Prostate gland (tissue), 2 donors: ENCODE data around the gene CBR1. TPM values are rescaled to one million over a fixed set of nuclear protein-coding genes. Genes with fewer than 3 reads are reported as not detected.

Experiments used
- DNase-seq: peaks from one replicate; pipeline ENCODE4 v3.0.0-alpha.2; 2019; ENCODE audit warnings: low spot score
- H3K27ac ChIP-seq, 2 donors: fragments of 200-600 bp; sonication (generic); 2 replicates each; pipeline ENCODE4 v1.5.1; 2017 to 2019
- H3K27me3 ChIP-seq: fragments of 200-600 bp; sonication (generic); replicated peaks from 2 replicates; pipeline ENCODE4 v1.5.1; 2019; ENCODE audit not compliant: insufficient read depth
- H3K36me3 ChIP-seq, 2 donors: fragments of 200-600 bp; sonication (generic); 1 replicate in 1 of 2; 2 replicates in 1 of 2; pipeline versions ENCODE4 v1.5.1 to v1.8.1; 2017 to 2019
- H3K4me1 ChIP-seq: fragments of 200-600 bp; sonication (generic); replicated peaks from 2 replicates; pipeline ENCODE4 v1.5.1; 2019
- H3K4me3 ChIP-seq, 2 donors: fragments of 200-600 bp; sonication (generic); 2 replicates each; pipeline ENCODE4 v1.5.1; 2017 to 2019
- H3K9me3 ChIP-seq: fragments of 200-600 bp; sonication (generic); 2 replicates; pipeline ENCODE4 v1.5.1; 2017
- POLR2A ChIP-seq: fragments of 450-650 bp; IDR thresholded peaks from one replicate; pipeline ENCODE4 v1.6.1; 2016; ENCODE audit warnings: antibody characterized with exemption, mild to moderate bottlenecking
- POLR2AphosphoS5 ChIP-seq: sonication (generic); formaldehyde crosslinking; IDR thresholded peaks from one replicate; pipeline ENCODE4 v1.6.1; 2017; ENCODE audit warnings: antibody characterized with exemption
- WGBS: methylation state at CpG from one replicate; pipeline ENCODE4 v1.1.5; 2018; 5-methylcytosine and 5-hydroxymethylcytosine counted together
- intact Hi-C: fragments of 100-400 bp; cut with DNase I; formaldehyde crosslinking; loops from one replicate; pipeline ENCODE4 v1.14.2; 2022
- total RNA-seq, 2 donors: library from RNA; depleted of rRNA; stranded (reverse); fragments of >200 nt; gene quantifications; one replicate each; pipeline ENCODE4 v1.1.0, GENCODE V29; 2016
- TF ChIP-seq, protein P1 (sequence below), 4 experiments: fragments of 200-600 bp in 2 of 4; fragments of 450-650 bp in 2 of 4; sonication (generic) in 2 of 4; IDR thresholded peaks; 1 replicate in 3 of 4; 2 replicates in 1 of 4; pipeline ENCODE4 v1.5.1; 2016 to 2019; ENCODE audit warnings: antibody characterized with exemption in 4 of 4, mild to moderate bottlenecking in 2 of 4, moderate library complexity in 2 of 4

The CBR1 gene
- total RNA-seq, result 100 to 1,000 TPM; 200 to 571 TPM

GRCh38 chr21:36069713-36070583 is at the start of gene CBR1:
CBR1 (plus strand) TSS chr21:36070024; CDS start chr21:36070116, 92 bp downstream.
- H3K4me3 ChIP-seq, result peak within 1 kb of the TSS; percentile 64 to 81
- peak within 1 kb of the TSS; percentile 77 for H3K27ac ChIP-seq
- TF ChIP-seq POLR2AphosphoS5, result peak; percentile 91
- peak; percentile 86 for TF ChIP-seq POLR2A
- TF ChIP-seq, protein P1, sequence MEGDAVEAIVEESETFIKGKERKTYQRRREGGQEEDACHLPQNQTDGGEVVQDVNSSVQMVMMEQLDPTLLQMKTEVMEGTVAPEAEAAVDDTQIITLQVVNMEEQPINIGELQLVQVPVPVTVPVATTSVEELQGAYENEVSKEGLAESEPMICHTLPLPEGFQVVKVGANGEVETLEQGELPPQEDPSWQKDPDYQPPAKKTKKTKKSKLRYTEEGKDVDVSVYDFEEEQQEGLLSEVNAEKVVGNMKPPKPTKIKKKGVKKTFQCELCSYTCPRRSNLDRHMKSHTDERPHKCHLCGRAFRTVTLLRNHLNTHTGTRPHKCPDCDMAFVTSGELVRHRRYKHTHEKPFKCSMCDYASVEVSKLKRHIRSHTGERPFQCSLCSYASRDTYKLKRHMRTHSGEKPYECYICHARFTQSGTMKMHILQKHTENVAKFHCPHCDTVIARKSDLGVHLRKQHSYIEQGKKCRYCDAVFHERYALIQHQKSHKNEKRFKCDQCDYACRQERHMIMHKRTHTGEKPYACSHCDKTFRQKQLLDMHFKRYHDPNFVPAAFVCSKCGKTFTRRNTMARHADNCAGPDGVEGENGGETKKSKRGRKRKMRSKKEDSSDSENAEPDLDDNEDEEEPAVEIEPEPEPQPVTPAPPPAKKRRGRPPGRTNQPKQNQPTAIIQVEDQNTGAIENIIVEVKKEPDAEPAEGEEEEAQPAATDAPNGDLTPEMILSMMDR (IDR thresholded peaks at IDR 0.05), result peak in 2 of 4 experiments; percentile 19 to 35
- intact Hi-C loops, result no loop called here
- H3K36me3 ChIP-seq, result no peaks in the 10 kb centered on the region
- H3K4me1 ChIP-seq, result peaks cover 20% of the 10 kb centered on the region
- peak; percentile 88 for DNase-seq
- under 1% methylated on average over 40 of the region's 71 CpGs for WGBS
- H3K27me3 ChIP-seq, result no peaks in the 10 kb centered on the region
- no peaks in the 10 kb centered on the region for H3K9me3 ChIP-seq

DNA sequence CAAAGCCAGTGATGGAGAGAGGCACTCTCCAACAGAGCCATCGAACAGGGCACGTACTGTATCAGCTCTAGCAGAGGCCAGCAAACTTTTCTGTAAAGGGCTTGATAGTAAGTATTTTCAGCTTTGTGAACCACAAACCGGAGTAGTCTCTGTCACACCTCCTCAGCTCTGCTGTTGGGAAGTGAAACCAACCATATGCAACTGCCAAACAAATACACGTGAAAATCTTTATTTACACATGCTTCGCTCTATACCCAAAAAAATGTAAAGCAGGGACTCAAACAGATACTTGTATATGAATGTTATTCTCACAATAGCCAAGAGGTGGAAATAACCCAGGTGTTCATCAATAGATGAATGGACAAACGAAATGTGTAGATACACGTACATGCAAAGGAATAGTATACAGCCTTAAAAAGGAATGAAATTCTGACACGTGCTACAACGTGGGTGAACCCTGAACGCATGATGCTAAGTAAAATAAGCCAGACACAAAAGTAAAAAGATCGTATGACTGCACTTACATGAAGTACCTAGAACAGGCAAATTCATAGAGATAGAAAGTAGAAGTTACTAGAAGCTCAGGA is 48.5 kb upstream of the CBR1 start:
- no peaks in the 10 kb centered on the region for H3K4me1 ChIP-seq
- WGBS, result 92% methylated on average over 11 of the region's 11 CpGs

DNA sequence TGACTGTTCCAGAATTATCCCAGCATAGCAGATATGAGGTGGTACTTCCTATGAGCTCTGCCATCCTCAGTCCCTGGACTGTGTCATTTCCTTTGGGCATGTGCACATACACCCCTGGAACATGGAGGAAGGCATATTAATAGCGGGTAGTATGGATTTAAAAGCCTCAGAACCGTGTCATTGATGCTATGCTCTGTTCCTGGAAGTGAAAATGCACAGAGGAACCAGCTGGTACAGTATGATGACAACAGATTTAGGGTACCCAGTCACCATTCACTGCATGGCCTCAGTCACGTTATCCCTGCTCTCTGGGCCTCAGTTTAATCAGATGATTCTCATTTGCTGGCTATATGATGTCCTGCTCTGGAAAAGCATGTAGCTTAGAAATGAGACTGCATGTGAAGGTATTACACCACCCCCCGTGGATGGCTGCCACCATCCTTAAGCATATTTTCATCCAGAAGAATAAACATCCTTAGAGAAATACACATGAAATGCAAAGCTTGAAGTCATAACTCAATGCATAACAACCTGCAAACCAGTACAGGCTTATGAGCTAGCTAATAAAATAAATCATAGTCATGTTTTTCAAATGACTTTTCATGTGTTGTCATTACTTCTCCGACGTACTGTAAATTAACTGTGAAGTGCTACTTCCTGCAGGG is 47.3 kb upstream of the CBR1 start:
- DNase-seq, result no peak
- Histone ChIP-seq H3K4me3 (no peak overlapping the region), H3K27ac (no peak overlapping the region), H3K4me1 (no peaks in the 10 kb centered on the region), H3K27me3 (no peaks in the 10 kb centered on the region), H3K36me3 (no peaks in the 10 kb centered on the region), H3K9me3 (no peaks in the 10 kb centered on the region)
- WGBS, result 43% methylated on average over 6 of the region's 6 CpGs
- no peak for TF ChIP-seq POLR2AphosphoS5
- no peak for TF ChIP-seq POLR2A
- intact Hi-C loops, result no loop called here

More for the DNA sequence above, 48.5 kb upstream of the CBR1 start:
- intact Hi-C loops, result no loop called here
- Histone ChIP-seq H3K27ac (no peak overlapping the region), H3K27me3 (no peaks in the 10 kb centered on the region), H3K9me3 (no peaks in the 10 kb centered on the region), H3K4me3 (no peak overlapping the region), H3K36me3 (no peaks in the 10 kb centered on the region)
- TF ChIP-seq POLR2AphosphoS5, result no peak
- TF ChIP-seq POLR2A, result no peak
- no peak for DNase-seq

DNA sequence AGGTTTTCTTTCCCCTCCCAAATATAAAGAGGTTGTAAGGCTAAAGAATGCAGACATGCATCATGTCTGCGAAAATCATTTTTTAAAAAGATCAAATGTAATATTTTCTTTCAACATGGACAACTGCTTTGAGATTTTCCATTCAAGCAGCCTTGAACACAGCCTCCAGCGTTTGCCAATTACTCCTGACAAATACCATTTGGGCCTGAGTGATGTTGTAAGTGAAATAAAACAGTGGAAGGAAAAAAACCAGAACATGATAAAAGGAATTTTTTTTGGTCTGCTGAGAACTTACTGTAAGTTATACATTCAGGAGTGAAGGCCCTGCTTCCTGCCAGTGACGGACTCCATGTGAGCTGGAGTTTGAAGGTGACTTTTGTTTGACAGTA is 46.7 kb upstream of the CBR1 start:
- no peak overlapping the region for H3K4me3 ChIP-seq
- no peaks in the 10 kb centered on the region for H3K36me3 ChIP-seq
- no peaks in the 10 kb centered on the region for H3K27me3 ChIP-seq
- H3K27ac ChIP-seq, result no peak overlapping the region
- WGBS, result 29% methylated on average over 3 of the region's 3 CpGs
- intact Hi-C loops, result no loop called here
- TF ChIP-seq POLR2A, result no peak
- TF ChIP-seq POLR2AphosphoS5, result no peak
- TF ChIP-seq, protein P1 (IDR thresholded peaks at IDR 0.05), result no peak
- no peaks in the 10 kb centered on the region for H3K4me1 ChIP-seq
- H3K9me3 ChIP-seq, result no peaks in the 10 kb centered on the region
- no peak for DNase-seq

- Histone ChIP-seq H3K4me1 (no peaks in the 10 kb centered on the region), H3K9me3 (no peaks in the 10 kb centered on the region), H3K27me3 (no peaks in the 10 kb centered on the region), H3K4me3 (no peak overlapping the region), H3K27ac (no peak overlapping the region), H3K36me3 (no peaks in the 10 kb centered on the region)
- TF ChIP-seq, protein P1 (IDR thresholded peaks at IDR 0.05), result no peak
- TF ChIP-seq POLR2AphosphoS5 (no peak), POLR2A (no peak)
- no peak for DNase-seq
- WGBS, result 95% methylated on average over 7 of the region's 8 CpGs
- intact Hi-C loops, result loop anchor here (5.0 kb wide), 1 partner anchor 1277 kb away; no protein-coding TSS in a partner anchor
These were observed 45.0 kb upstream of the CBR1 start for GRCh38 chr21:36024782-36025181.
